CD4-positive, alpha-beta T cell (primary cell): ENCODE results near the gene PEX5. TPM values are rescaled to one million over a fixed set of nuclear protein-coding genes. Genes with fewer than 3 reads are reported as not detected.

Experiments used
- ATAC-seq: fragments of 200-7000 bp; cut with Tn5 transposase; one replicate; pipeline ENCODE4 v1.10.0; 2022; ENCODE audit warnings: mild to moderate bottlenecking; ENCODE audit not compliant: poor library complexity
- CTCF ChIA-PET: fragments of 350-600 bp; sonication (Branson Sonifier 250); formaldehyde crosslinking; loops from one replicate; lab custom pipeline; 2021; ENCODE audit warnings: antibody characterized with exemption, inconsistent platforms; lab: Charles Lee
- POLR2A ChIA-PET: fragments of 350-600 bp; sonication (Branson Sonifier 250); formaldehyde crosslinking; loops from one replicate; lab custom pipeline; 2021; ENCODE audit warnings: antibody characterized with exemption, inconsistent platforms; lab: Charles Lee
- DNase-seq, 14 experiments: peaks; one replicate each; pipeline ENCODE4 v3.0.0-alpha.2; 2013 to 2020; ENCODE audit warnings: mixed read lengths in 2 of 14
- H3K27ac ChIP-seq, 2 donors: one replicate each; pipeline versions ENCODE4 v1.5.1 to v1.7.0; 2013; ENCODE audit warnings: low read length in 2 of 2, low read depth in 1 of 2, mild to moderate bottlenecking in 1 of 2
- H3K27me3 ChIP-seq, 2 experiments: 1 replicate in 1 of 2; 2 replicates in 1 of 2; pipeline versions ENCODE4 v1.6.1 to v1.7.0; 2013; ENCODE audit warnings: low read length in 2 of 2, control low read depth in 1 of 2, mild to moderate bottlenecking in 1 of 2, moderate library complexity in 1 of 2; ENCODE audit not compliant: insufficient read depth in 2 of 2, control insufficient read depth in 1 of 2
- H3K36me3 ChIP-seq: one replicate; pipeline ENCODE4 v1.6.1; 2013; ENCODE audit warnings: low read length, control low read depth; ENCODE audit not compliant: insufficient read depth
- H3K4me1 ChIP-seq: one replicate; pipeline ENCODE4 v1.6.1; 2013; ENCODE audit warnings: low read length, control low read depth; ENCODE audit not compliant: insufficient read depth
- H3K4me3 ChIP-seq: one replicate; pipeline ENCODE4 v1.5.1; 2013; ENCODE audit warnings: mild to moderate bottlenecking, low read length, moderate library complexity
- H3K9me3 ChIP-seq, 2 experiments: 1 replicate in 1 of 2; 2 replicates in 1 of 2; pipeline versions ENCODE4 v1.6.1 to v1.7.0; 2013; ENCODE audit warnings: low read length in 2 of 2, mild to moderate bottlenecking in 2 of 2, control low read depth in 1 of 2, moderate library complexity in 1 of 2; ENCODE audit not compliant: control insufficient read depth in 1 of 2, insufficient read depth in 1 of 2
- H3K27ac Mint-ChIP-seq: one replicate; pipeline ENCODE4 v1.8.0; 2020; ENCODE audit warnings: mixed read lengths
- H3K27me3 Mint-ChIP-seq: one replicate; pipeline ENCODE4 v1.8.0; 2021; ENCODE audit warnings: mixed read lengths
- H3K36me3 Mint-ChIP-seq: one replicate; pipeline ENCODE4 v1.8.0; 2021; ENCODE audit warnings: low read depth, mixed read lengths
- H3K4me1 Mint-ChIP-seq: one replicate; pipeline ENCODE4 v1.8.0; 2021; ENCODE audit warnings: low read depth, mixed read lengths
- H3K4me3 Mint-ChIP-seq: one replicate; pipeline ENCODE4 v1.8.0; 2020; ENCODE audit warnings: mild to moderate bottlenecking, mixed read lengths
- H3K9me3 Mint-ChIP-seq: one replicate; pipeline ENCODE4 v1.8.0; 2020; ENCODE audit warnings: mixed read lengths
- intact Hi-C, 2 experiments: fragments of 100-400 bp; cut with DNase I in 1 of 2; cut with micrococcal nuclease in 1 of 2; formaldehyde crosslinking; loops; one replicate each; pipeline versions ENCODE4 v1.15.1 to v1.9.0; 2023 to 2025; cut with DNase I, micrococcal nuclease
- total RNA-seq, 174 experiments: library from RNA in 2 of 174; stranded (reverse) in 2 of 174; gene quantifications; one replicate each; pipeline ENCODE4 v1.2.3 and lab custom pipeline; 2021 to 2026
- TF ChIP-seq, protein P1 (sequence below): fragments of 200-600 bp; IDR thresholded peaks from one replicate; pipeline ENCODE4 v1.8.0; 2022; ENCODE audit warnings: antibody characterized with exemption, mild to moderate bottlenecking

Gene PEX5
- total RNA-seq, 2 experiments from 2014 or later = 22.9 TPM

DNA sequence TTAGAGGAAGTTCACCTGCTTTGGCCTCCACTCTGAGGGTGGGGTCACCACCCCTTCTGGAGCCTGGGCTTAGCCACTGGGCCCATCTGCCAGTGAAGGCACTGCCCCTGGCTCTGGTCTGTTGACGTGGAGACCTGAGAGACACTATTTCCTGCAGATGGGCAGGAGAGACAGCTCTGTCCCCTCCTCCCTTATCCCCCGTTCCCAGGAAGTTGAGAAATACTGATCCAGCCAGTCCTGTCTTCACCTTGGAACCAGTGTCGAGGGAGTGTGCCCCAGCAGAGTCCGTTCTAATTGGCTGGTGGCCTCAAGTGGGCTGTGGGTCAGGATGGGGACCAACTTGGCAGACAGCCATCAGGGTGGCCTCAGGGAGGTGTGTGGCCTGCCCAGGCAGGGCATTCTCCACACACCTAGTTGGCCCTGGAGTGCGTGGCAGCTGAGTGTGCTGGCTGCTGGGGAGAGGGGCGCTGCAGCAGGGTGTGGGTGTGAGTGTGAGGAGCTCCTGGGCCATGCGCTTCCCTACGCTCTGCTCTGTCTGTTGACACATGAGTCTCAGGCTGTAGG lies 33.9 kb upstream of the PEX5 start:
- DNase-seq = no peak
- ATAC-seq = no peak
- H3K27me3 ChIP-seq = no peaks in the 10 kb centered on the region
- no peaks in the 10 kb centered on the region for H3K9me3 ChIP-seq
- H3K4me3 ChIP-seq = no peak overlapping the region
- POLR2A ChIA-PET = no interaction called here
- H3K27ac ChIP-seq = no peak overlapping the region
- peaks cover 49% of the 10 kb centered on the region for H3K36me3 Mint-ChIP-seq
- H3K4me1 ChIP-seq = no peaks in the 10 kb centered on the region
- no peak overlapping the region for H3K4me3 Mint-ChIP-seq
- H3K27me3 Mint-ChIP-seq = no peaks in the 10 kb centered on the region
- CTCF ChIA-PET = no interaction called here
- intact Hi-C loops = no loop called here
- TF ChIP-seq, protein P1, sequence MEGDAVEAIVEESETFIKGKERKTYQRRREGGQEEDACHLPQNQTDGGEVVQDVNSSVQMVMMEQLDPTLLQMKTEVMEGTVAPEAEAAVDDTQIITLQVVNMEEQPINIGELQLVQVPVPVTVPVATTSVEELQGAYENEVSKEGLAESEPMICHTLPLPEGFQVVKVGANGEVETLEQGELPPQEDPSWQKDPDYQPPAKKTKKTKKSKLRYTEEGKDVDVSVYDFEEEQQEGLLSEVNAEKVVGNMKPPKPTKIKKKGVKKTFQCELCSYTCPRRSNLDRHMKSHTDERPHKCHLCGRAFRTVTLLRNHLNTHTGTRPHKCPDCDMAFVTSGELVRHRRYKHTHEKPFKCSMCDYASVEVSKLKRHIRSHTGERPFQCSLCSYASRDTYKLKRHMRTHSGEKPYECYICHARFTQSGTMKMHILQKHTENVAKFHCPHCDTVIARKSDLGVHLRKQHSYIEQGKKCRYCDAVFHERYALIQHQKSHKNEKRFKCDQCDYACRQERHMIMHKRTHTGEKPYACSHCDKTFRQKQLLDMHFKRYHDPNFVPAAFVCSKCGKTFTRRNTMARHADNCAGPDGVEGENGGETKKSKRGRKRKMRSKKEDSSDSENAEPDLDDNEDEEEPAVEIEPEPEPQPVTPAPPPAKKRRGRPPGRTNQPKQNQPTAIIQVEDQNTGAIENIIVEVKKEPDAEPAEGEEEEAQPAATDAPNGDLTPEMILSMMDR = no peak
- no peaks in the 10 kb centered on the region for H3K9me3 Mint-ChIP-seq
- H3K36me3 ChIP-seq = peaks cover 69% of the 10 kb centered on the region
- H3K4me1 Mint-ChIP-seq = no peaks in the 10 kb centered on the region
- H3K27ac Mint-ChIP-seq = no peak overlapping the region

DNA sequence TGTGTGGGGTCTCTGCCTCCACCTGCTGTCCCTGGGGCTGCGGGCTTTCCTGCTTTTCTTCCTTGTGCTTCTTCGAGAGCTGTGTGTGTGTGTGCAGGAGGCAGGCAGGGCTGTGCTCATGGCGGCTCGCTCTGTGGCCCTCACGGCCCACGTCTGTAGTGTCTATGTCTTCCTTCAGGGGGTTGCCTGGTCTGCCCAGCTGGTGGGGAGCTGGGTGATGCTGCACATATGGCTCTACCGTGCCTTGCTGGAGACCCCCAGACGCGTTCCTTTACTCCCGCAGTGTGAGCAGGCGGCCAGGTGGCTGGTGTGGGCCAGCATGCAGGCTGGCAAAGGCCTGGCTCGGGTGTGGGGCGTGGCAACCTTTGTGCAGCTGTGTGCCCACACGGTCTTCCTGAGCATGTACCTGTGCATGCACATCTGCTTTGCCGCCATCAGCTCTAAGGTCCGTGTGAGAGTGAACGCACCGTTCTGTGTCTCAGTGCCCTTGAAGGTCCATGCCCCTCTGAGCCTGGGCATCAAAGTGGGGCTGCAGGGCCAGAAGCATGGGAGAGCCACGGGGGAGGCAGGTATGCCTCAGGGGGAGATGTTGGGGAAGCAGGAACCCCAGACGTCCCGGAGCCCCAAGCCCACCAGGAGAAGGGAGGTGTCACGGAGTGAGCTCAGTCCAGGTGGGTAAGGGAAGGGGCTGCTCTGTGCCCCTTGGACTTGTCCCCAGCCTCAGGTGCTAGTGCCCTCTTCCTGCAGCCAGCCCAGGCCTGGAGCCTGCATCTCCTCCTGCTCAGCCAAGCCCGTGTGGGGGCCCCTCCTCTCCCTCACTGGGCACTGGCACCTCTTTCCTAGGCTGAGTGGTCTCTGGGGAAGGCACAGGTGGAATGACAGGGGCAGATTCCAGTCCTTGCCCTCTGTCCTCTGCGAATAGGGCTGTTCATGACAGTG lies 33.0 kb upstream of the PEX5 start:
- intact Hi-C loops = no loop called here
- peaks cover 59% of the 10 kb centered on the region for H3K36me3 ChIP-seq
- CTCF ChIA-PET = no interaction called here
- Mint-ChIP-seq H3K27me3 (no peaks in the 10 kb centered on the region), H3K4me3 (no peak overlapping the region), H3K27ac (no peak overlapping the region), H3K4me1 (no peaks in the 10 kb centered on the region), H3K36me3 (peaks cover 44% of the 10 kb centered on the region), H3K9me3 (no peaks in the 10 kb centered on the region)
- H3K27ac ChIP-seq = no peak overlapping the region
- ATAC-seq (no peak), DNase-seq (peak in 1 of 14 experiments; percentile 9)
- no peaks in the 10 kb centered on the region for H3K4me1 ChIP-seq
- H3K4me3 ChIP-seq = no peak overlapping the region
- H3K27me3 ChIP-seq = no peaks in the 10 kb centered on the region
- TF ChIP-seq, protein P1 = no peak
- H3K9me3 ChIP-seq = no peaks in the 10 kb centered on the region
- POLR2A ChIA-PET = no interaction called here

DNA sequence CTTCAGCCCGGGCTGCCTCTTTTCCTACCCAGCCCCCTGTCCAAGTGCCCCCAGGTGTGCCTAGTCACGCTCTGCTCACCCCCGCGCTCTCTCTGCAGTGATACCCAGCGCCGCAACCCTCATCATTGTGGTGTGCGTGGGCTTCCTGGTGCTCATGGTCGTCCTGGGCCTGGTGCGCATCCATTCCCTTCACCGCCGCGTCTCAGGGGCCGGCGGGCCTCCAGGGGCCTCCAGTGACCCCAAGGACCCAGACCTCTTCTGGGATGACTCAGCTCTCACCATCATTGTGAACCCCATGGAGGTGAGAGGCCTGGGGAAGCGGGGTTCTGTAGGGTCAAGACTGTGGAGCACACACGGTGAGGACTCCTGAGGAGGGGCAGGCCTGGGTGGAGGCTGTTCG lies 32.1 kb upstream of the PEX5 start:
- no peak overlapping the region for H3K4me3 ChIP-seq
- ChIA-PET POLR2A (no interaction called here), CTCF (no interaction called here)
- H3K9me3 ChIP-seq = no peaks in the 10 kb centered on the region
- Mint-ChIP-seq H3K4me1 (no peaks in the 10 kb centered on the region), H3K27me3 (no peaks in the 10 kb centered on the region), H3K4me3 (no peak overlapping the region), H3K9me3 (no peaks in the 10 kb centered on the region), H3K27ac (no peak overlapping the region), H3K36me3 (peaks cover 44% of the 10 kb centered on the region)
- H3K27ac ChIP-seq = no peak overlapping the region
- ATAC-seq (no peak), DNase-seq (peak in 1 of 14 experiments; percentile 9)
- H3K36me3 ChIP-seq = peaks cover 53% of the 10 kb centered on the region
- peaks cover 0 to 3% of the 10 kb centered on the region in 2 experiments for H3K27me3 ChIP-seq
- TF ChIP-seq, protein P1 = no peak
- intact Hi-C loops = no loop called here
- no peaks in the 10 kb centered on the region for H3K4me1 ChIP-seq
